Omental fat pad (tissue), 4 donors: ENCODE data around the gene MEGF8. TPM values are rescaled to one million over a fixed set of nuclear protein-coding genes. Genes with fewer than 3 reads are reported as not detected.

Experiments used
- ATAC-seq: fragments of 150-250 bp; one replicate; pipeline ENCODE4 v1.9.1; 2016; ENCODE audit warnings: mild to moderate bottlenecking, moderate library complexity; ENCODE audit not compliant: low FRiP score
- DNase-seq: peaks from one replicate; pipeline ENCODE4 v3.0.0-alpha.2; 2019; ENCODE audit warnings: low spot score
- total RNA-seq, 4 donors: library from RNA; depleted of rRNA; stranded (reverse); fragments of >200 nt; gene quantifications; one replicate each; pipeline ENCODE4 v1.1.0, GENCODE V29; 2016
- TF ChIP-seq, protein P1 (sequence below), 3 donors: fragments of 450-650 bp; IDR thresholded peaks; one replicate each; pipeline ENCODE4 v1.5.1; 2016 to 2017; ENCODE audit warnings: antibody characterized with exemption in 3 of 3, mild to moderate bottlenecking in 3 of 3, moderate library complexity in 2 of 3

The MEGF8 gene
- total RNA-seq, 4 donors from 2014 or later = 15.3 to 20.5 (median 18.4) TPM

DNA sequence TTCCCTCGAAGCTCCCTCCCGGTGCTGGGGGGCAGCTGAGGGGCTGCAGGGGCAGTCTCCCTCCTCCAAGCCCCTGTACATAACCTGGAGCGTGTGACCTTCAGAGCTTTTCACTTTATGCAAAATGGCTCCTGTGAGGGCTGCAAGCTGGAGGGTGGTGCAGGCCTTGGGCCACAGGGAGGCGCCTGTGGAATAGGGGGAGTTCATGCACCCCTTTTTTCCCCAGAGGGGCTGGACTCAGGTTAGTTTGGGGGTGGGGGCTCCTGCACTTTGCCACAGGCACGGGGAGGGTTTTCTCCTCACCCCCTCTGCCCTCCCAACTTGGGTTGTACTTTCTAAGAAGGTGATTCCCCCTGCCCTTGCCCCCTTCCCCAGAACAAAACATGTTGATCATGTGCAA lies 30.1 kb upstream of the MEGF8 start:
- ATAC-seq = no peak
- DNase-seq = no peak
- TF ChIP-seq, protein P1, sequence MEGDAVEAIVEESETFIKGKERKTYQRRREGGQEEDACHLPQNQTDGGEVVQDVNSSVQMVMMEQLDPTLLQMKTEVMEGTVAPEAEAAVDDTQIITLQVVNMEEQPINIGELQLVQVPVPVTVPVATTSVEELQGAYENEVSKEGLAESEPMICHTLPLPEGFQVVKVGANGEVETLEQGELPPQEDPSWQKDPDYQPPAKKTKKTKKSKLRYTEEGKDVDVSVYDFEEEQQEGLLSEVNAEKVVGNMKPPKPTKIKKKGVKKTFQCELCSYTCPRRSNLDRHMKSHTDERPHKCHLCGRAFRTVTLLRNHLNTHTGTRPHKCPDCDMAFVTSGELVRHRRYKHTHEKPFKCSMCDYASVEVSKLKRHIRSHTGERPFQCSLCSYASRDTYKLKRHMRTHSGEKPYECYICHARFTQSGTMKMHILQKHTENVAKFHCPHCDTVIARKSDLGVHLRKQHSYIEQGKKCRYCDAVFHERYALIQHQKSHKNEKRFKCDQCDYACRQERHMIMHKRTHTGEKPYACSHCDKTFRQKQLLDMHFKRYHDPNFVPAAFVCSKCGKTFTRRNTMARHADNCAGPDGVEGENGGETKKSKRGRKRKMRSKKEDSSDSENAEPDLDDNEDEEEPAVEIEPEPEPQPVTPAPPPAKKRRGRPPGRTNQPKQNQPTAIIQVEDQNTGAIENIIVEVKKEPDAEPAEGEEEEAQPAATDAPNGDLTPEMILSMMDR (IDR thresholded peaks at IDR 0.05) = no peak

DNA sequence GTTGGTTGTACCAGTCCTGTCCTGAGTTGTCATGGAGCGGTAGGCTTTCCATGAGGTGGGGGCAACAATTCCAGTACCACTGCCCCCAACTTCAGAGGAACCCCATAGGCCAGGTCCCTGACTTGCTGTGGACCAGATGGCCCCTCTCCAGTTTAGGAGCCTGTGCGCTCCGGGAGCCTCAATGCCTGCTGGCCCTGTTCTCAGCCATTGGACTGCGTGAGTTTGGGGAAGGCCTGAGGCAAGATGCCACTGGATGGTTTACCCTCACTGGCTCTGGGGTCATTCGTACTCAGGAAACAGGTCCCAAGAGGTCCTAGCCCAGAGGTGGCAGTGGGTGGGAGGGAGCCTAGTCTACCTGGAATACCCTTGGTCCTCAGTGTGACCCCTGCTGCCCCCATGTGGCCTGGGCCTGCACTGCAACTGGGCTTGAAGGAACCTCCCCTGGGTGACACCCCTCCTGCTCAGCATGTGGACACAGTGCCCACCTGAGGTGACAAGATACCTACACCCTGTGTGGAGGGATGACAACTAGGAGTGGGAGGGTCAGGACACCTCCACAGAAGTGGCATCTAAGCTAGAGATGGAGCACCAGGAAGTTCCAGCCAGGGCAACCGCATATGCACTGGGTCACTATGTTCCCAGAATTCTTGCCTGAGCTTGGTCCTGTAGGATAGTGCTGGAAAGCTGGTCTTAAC lies 29.5 kb upstream of the MEGF8 start:
- peak; percentile 69 for ATAC-seq
- DNase-seq = peak; percentile 99
- TF ChIP-seq, protein P1 (IDR thresholded peaks at IDR 0.05) = peak in 2 of 3 donors; percentile 29 to 87

DNA sequence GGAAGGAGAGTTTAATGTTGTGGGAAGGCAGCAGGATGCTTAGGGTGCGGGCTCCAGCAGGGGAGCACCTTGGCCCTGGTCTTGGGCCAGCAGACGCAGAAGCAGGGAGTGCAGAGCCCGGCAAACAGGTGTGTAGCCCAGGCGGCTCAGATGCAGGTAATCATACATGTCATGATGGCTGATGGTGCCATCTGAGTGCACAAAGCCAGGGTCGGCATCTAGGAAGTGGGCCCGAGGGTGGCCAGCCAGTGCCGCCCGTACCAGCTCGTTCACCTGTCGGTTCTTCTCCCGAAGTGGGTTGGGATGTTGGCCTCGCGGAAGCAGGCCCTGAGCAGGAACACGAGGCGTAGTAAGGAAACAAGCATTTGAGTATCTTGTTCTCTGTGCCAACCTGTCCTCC lies 28.4 kb upstream of the MEGF8 start:
- TF ChIP-seq, protein P1 (IDR thresholded peaks at IDR 0.05) = no peak
- DNase-seq = no peak
- ATAC-seq = no peak

DNA sequence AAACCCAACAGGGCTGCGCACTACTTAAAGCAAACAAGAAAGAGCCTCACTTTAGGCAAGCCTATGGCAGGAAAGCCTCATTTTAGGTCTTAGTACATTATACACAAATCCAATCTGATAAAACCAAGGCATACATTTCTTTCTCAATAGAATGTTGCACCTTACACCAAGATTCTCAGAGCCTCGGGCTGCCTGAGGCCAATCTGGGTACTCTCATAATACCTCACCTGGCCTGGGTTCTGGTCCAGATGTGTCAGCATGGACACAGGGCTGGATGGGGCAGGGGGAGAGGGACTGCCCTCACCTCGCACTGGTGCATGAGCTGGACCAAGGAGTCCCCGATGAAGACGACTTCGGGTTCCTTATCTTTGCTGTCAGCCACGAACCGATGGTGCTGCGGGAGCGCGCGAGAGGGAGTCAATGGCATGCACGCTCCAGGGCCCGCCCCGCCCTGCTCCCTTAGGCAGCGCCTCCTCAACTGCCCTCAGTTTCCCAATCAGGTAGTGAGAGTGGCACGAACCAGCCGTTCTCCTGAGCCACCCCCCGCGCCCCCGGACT lies 23.7 kb upstream of the MEGF8 start, which contains the start of gene PRR19:
PRR19 (plus strand) TSS at position 487 of the 558 bp plus-strand sequence. CDS start 7,453 bp downstream, outside the sequence.
- TF ChIP-seq, protein P1 (IDR thresholded peaks at IDR 0.05) = no peak
- ATAC-seq (peak; percentile 21), DNase-seq (no peak)

DNA sequence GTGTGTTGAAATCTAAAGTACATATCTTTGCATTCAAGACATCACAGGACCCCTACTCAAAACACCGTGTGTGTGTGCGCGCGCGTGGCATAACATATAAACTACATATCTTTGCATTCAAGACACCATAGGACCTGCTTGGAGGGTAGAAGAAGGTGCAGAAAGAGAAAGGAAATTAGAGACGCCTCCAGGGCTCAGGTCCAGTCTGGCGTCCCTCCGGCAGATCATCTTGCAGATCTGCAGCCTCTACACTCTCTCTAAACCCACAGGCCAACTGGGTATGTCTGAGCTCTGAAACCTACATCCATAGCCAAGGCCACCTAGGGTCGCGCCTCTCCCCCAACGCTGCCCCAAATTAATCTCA lies 22.4 kb upstream of the MEGF8 start:
- no peak for DNase-seq
- TF ChIP-seq, protein P1 (IDR thresholded peaks at IDR 0.05) = no peak
- ATAC-seq = no peak

DNA sequence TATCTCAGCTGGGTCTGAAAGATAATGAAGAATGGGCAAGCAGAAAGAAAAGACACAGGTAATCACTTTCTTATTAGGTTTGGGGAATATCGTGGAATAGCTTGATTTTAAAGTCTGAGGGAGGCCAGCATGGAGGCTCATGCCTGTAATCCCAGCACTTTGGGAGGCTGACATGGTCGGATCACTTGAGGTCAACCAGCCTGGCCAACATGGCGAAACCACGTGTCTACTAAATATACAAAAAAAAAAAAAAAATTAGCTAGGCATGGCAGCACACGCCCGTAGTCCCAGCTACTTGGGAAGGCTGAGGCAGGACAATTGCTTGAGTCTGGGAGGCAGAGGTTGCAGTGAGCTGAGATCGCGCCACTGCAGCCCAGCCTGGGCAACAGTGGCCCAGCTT lies 21.6 kb upstream of the MEGF8 start:
- DNase-seq (no peak), ATAC-seq (no peak)
- TF ChIP-seq, protein P1 (IDR thresholded peaks at IDR 0.05) = no peak

DNA sequence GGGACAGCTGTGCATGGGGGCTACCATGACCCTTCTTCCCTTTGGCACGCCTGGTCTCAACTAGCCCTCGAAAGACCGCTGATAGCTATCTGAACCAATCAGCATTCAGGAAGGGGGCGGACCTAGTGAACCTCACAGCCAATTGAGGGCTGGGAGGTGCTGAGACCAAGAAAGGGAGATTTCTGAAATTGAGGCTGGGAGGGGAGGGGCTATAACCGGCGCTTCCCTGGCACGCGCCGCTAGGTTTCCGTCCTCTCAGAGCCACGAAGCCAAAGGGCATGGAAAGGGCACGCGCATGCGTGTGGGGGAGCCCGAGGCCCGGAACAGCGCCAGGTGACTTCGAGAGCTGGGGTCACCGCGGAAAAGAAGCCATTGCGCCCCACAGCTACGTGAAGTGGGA lies 18.8 kb upstream of the MEGF8 start:
- TF ChIP-seq, protein P1 (IDR thresholded peaks at IDR 0.05) = no peak
- DNase-seq = no peak
- ATAC-seq = no peak
